Measurements from ENCODE around the gene NSUN4.

GRCh38 chr1:46368791-46369190 is 28.2 kb downstream of the NSUN4 start:
- TF ChIP-seq CTCF (IDR thresholded peaks at IDR 0.05; ENCODE audit: low read depth, low read length): no peak
- no peak for TF ChIP-seq EZH2phosphoT487 (IDR thresholded peaks at IDR 0.05; ENCODE audit: low read depth)

Data from OCI-LY3 (cell line).